HepG2 (cell line): Measurements from ENCODE around the gene KHK. TPM values are rescaled to one million over a fixed set of nuclear protein-coding genes. Genes with fewer than 3 reads are reported as not detected.

Source experiments
- ATAC-seq: fragments of 200-7000 bp; cut with Tn5 transposase; 3 replicates; pipeline ENCODE4 v1.9.1; 2020; ENCODE audit warnings: mild to moderate bottlenecking, moderate library complexity
- BruUV-seq: library from RNA; stranded (reverse); fragments of 400-500 nt; replicated peaks from 2 replicates; lab custom pipeline; 2021; lab: Mats Ljungman, UMichigan
- CTCF ChIA-PET: fragments of 300-600 bp; formaldehyde crosslinking; extraction: SDS; loops from one replicate; lab custom pipeline; 2021; ENCODE audit warnings: low total read pairs, inconsistent platforms, low intra/inter-chr PET ratio; lab: Yijun Ruan, JAX
- POLR2A ChIA-PET: fragments of 350-600 bp; sonication (Branson Sonifier 250); formaldehyde crosslinking; loops from one replicate; lab custom pipeline; 2020; ENCODE audit warnings: antibody characterized with exemption, inconsistent platforms; lab: Yijun Ruan, JAX
- DNase-seq: peaks from one replicate; pipeline ENCODE4 v3.0.0-alpha.2; 2015; ENCODE audit warnings: low spot score
- FAIRE-seq: peaks from 3 replicates; lab custom pipeline; 2011; peaks lifted over from hg19 to GRCh38; lab: Jason Lieb, UNC
- H2AFZ ChIP-seq: one replicate; pipeline ENCODE4 v1.6.1; 2011; ENCODE audit warnings: low read length, inconsistent platforms
- H3K27ac ChIP-seq: fragments of 300-600 bp; 3 replicates; pipeline ENCODE4 v1.8.0; 2011; ENCODE audit warnings: mixed run types, mild to moderate bottlenecking, mixed read lengths, low read length, inconsistent platforms; ENCODE audit not compliant: insufficient read depth; ENCODE audit errors: extremely low read length
- H3K27me3 ChIP-seq, 2 experiments: fragments of 200-600 bp in 1 of 2; 2 replicates in 1 of 2; 3 replicates in 1 of 2; pipeline versions ENCODE4 v1.6.0 to v1.8.0; 2011; ENCODE audit warnings: low read length in 2 of 2, mild to moderate bottlenecking in 2 of 2, moderate library complexity in 2 of 2, inconsistent platforms in 1 of 2; ENCODE audit not compliant: insufficient read depth in 2 of 2, control insufficient read depth in 1 of 2
- H3K36me3 ChIP-seq, 2 experiments: fragments of 200-600 bp in 1 of 2; replicated peaks in 1 of 2; 2 replicates in 1 of 2; 3 replicates in 1 of 2; pipeline versions ENCODE4 v1.5.1 to v1.8.0; 2011; ENCODE audit warnings: low read length in 2 of 2, inconsistent platforms in 1 of 2; ENCODE audit not compliant: insufficient read depth in 2 of 2, control insufficient read depth in 1 of 2
- H3K4me1 ChIP-seq: 2 replicates; pipeline ENCODE4 v1.5.1; 2012; ENCODE audit warnings: low read length, inconsistent platforms; ENCODE audit not compliant: insufficient read depth
- H3K4me2 ChIP-seq: 2 replicates; pipeline ENCODE4 v1.6.0; 2011; ENCODE audit warnings: low read depth, low read length, inconsistent platforms
- H3K4me3 ChIP-seq, 3 experiments: fragments of 200-600 bp in 1 of 3; sonication (generic), shearing (Covaris generic) in 1 of 3; replicated peaks in 1 of 3; 2 replicates each; pipeline ENCODE4 v1.5.1; 2011 to 2016; ENCODE audit warnings: low read length in 3 of 3, inconsistent platforms in 2 of 3, low read depth in 2 of 3, mild to moderate bottlenecking in 2 of 3, control low read depth in 1 of 3, mixed read lengths in 1 of 3; ENCODE audit not compliant: insufficient read depth in 1 of 3
- H3K79me2 ChIP-seq: one replicate; pipeline ENCODE4 v1.6.1; 2011; ENCODE audit warnings: low read length, inconsistent platforms; ENCODE audit not compliant: insufficient read depth
- H3K9ac ChIP-seq: 2 replicates; pipeline ENCODE4 v1.6.0; 2011; ENCODE audit warnings: mild to moderate bottlenecking, low read depth, low read length, inconsistent platforms; ENCODE audit not compliant: insufficient read depth
- H3K9me3 ChIP-seq: 2 replicates; pipeline ENCODE4 v1.5.1; 2012; ENCODE audit warnings: mild to moderate bottlenecking, low read length
- H4K20me1 ChIP-seq: 2 replicates; pipeline ENCODE4 v1.6.0; 2011; ENCODE audit warnings: inconsistent platforms, mild to moderate bottlenecking, low read length, moderate library complexity; ENCODE audit not compliant: insufficient read depth
- ARNTL ChIP-seq: sonication (generic); formaldehyde crosslinking; IDR thresholded peaks from 2 replicates; pipeline ENCODE4 v1.4.0; 2020; ENCODE audit warnings: mild to moderate bottlenecking, missing genetic modification reagents
- FOXC1 ChIP-seq: sonication (generic); formaldehyde crosslinking; IDR thresholded peaks from 2 replicates; pipeline ENCODE4 v1.8.0; 2022; ENCODE audit warnings: mild to moderate bottlenecking, missing genetic modification reagents, borderline replicate concordance
- IRF2 ChIP-seq: IDR thresholded peaks from 2 replicates; pipeline ENCODE4 v1.6.1; 2018; ENCODE audit warnings: missing genetic modification reagents, missing compliant biosample characterization
- PPARG ChIP-seq: conservative IDR thresholded peaks from 2 replicates; pipeline ENCODE4 v1.6.1; 2016; ENCODE audit warnings: missing biosample characterization, missing genetic modification reagents
- REL ChIP-seq: sonication (generic); formaldehyde crosslinking; conservative IDR thresholded peaks from 2 replicates; pipeline ENCODE4 v1.8.0; 2022; ENCODE audit warnings: mild to moderate bottlenecking, missing genetic modification reagents, moderate library complexity
- TEAD3 ChIP-seq: optimal IDR thresholded peaks from 2 replicates; pipeline ENCODE3; 2016; ENCODE audit warnings: borderline replicate concordance
- THAP7 ChIP-seq: sonication (generic); formaldehyde crosslinking; IDR thresholded peaks from 2 replicates; pipeline ENCODE4 v1.8.1; 2023; ENCODE audit warnings: mild to moderate bottlenecking, missing genetic modification reagents
- ZBTB7A ChIP-seq: sonication (generic); formaldehyde crosslinking; IDR thresholded peaks from 2 replicates; pipeline ENCODE4 v1.8.0; 2022; ENCODE audit warnings: mild to moderate bottlenecking, missing genetic modification reagents
- ZNF329 ChIP-seq: sonication (generic); formaldehyde crosslinking; IDR thresholded peaks from 2 replicates; pipeline ENCODE4 v1.9.0; 2021; ENCODE audit warnings: low read depth, mild to moderate bottlenecking, missing genetic modification reagents
- ZNF543 ChIP-seq: sonication (generic); formaldehyde crosslinking; IDR thresholded peaks from 2 replicates; pipeline ENCODE4 v1.4.0; 2020; ENCODE audit warnings: mild to moderate bottlenecking, missing genetic modification reagents
- ZSCAN29 ChIP-seq: sonication (generic); formaldehyde crosslinking; conservative IDR thresholded peaks from 2 replicates; pipeline ENCODE4 v1.4.0; 2020; ENCODE audit warnings: mild to moderate bottlenecking, missing genetic modification reagents
- WGBS: methylation state at CpG from one replicate; pipeline ENCODE4 v1.1.6; 2017; ENCODE audit warnings: low lambda C conversion rate; 5-methylcytosine and 5-hydroxymethylcytosine counted together
- in situ Hi-C: cut with HindIII; loops from 2 replicates; pipeline ENCODE4 v1.10.0; 2017; ENCODE audit warnings: low pct_unique_long_range_greater_than_20kb; ENCODE audit not compliant: extremely low pct_ligation_motif_present
- intact Hi-C: fragments of 100-400 bp; cut with micrococcal nuclease; formaldehyde crosslinking; loops from one replicate; pipeline ENCODE4 v1.10.0; 2022; ENCODE audit not compliant: unreplicated experiment
- polyA plus RNA-seq, 8 experiments: library from polyadenylated mRNA; depleted of rRNA in 3 of 8; stranded (reverse) in 7 of 8; unstranded in 1 of 8; fragments of >200 nt; fragmentation: Illumina TruSeq in 4 of 8; extraction: Trizol in 4 of 8; gene quantifications; 2 replicates each; pipeline versions ENCODE4 v1.2.1 to v1.2.3, GENCODE V29; 2011 to 2016; ENCODE audit warnings: low read depth in 4 of 8, missing spikeins in 1 of 8, mixed read lengths in 1 of 8; ENCODE audit not compliant: insufficient read depth in 1 of 8
- total RNA-seq, 5 experiments: library from RNA; depleted of rRNA; stranded (reverse); fragments of >200 nt; fragmentation: Illumina TruSeq; extraction: Trizol; gene quantifications; 2 replicates each; pipeline ENCODE4 v1.2.3, GENCODE V29; 2016; ENCODE audit warnings: low read depth in 1 of 5
- TF ChIP-seq, protein P1 (sequence below): sonication (generic); formaldehyde crosslinking; IDR thresholded peaks from 2 replicates; pipeline ENCODE4 v1.4.0; 2020; ENCODE audit warnings: mild to moderate bottlenecking, missing genetic modification reagents
- TF ChIP-seq, protein P2 (sequence below): IDR thresholded peaks from 2 replicates; pipeline ENCODE4 v1.6.1; 2016; ENCODE audit warnings: low read depth

Gene KHK
- total and polyA plus RNA-seq, 2 of the 13 experiments (the other 11 are each of a cell fraction or from before 2014, with no cell fraction given), result 40.9 to 99.2 TPM

DNA sequence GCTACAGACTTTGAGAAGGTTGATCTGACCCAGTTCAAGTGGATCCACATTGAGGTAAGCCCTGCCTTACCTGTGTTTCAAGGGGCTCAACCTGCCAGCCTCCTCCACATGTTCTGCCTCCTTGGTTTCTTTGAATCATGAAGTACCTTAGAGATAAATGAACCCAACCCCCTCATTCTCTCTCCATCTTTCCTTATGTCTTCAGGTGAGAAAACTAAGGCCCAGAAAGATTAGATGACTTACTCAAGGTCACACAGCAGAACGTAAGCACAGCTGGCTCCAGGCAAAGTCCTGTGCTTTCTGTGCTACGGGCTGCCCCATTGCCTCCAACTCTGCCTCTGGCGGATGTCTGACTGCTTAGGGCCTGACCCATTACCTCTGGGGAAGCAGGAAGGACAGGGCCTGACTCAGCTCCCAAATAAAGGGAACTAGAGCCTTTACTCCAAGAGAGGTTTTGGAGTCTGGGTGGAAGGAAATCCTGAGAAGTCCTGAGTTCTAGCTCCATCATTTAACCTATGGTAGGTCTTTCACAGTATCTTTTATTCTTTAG is 10.3 kb downstream of the KHK start:
- Histone ChIP-seq H3K4me3 (0 out of 6 replicates have a peak overlapping the region, but pooled peaks of 1 of the 3 experiments have one; percentile 61), H2AFZ (no peak overlapping the region), H3K9me3 (no peaks in the 10 kb centered on the region), H3K27ac (peak overlapping the region; percentile 97), H3K36me3 (peaks cover 4 to 42% of the 10 kb centered on the region in 2 experiments), H3K27me3 (no peaks in the 10 kb centered on the region), H3K4me2 (peak overlapping the region; percentile 96), H4K20me1 (no peaks in the 10 kb centered on the region), H3K9ac (peak overlapping the region; percentile 79; the same call in 1 of the 2 replicates), H3K79me2 (peaks cover 18% of the 10 kb centered on the region), H3K4me1 (peaks cover 53% of the 10 kb centered on the region)
- FAIRE-seq (no peak), ATAC-seq (no peak), DNase-seq (no peak)
- ChIA-PET CTCF (interaction anchor here (1.6 kb wide), 1 partner anchor 183 kb away, joined by 5 read pairs; no protein-coding TSS in a partner anchor), POLR2A (interaction anchor here (0.9 to 4.5 kb wide), 8 partner anchors 10 to 102 kb away, joined by 3 to 40 read pairs (median 8); partner anchors contain the start of genes KHK, OST4 and PREB)
- intact Hi-C loops (loop anchor here (5.0 kb wide), 2 partner anchors 115 to 195 kb away; partner anchors contain the start of genes ATRAID and SLC5A6), in situ Hi-C loops (loop anchor here (5.0 kb wide), 2 partner anchors 100 to 185 kb away; partner anchors contain the start of gene TRIM54)
- WGBS, result 89% methylated on average over 3 of the region's 3 CpGs
- BruUV-seq, result no TSS peak
- TF ChIP-seq REL (CRISPR knock-in tag) (no peak), ARNTL (CRISPR knock-in tag) (0 out of 2 replicates have a peak, but pooled peaks have one; percentile 32), THAP7 (CRISPR knock-in tag) (0 out of 2 replicates have a peak, but pooled peaks have one; percentile 74), TEAD3 (CRISPR knock-in tag) (peak; percentile 55), FOXC1 (CRISPR knock-in tag) (no peak), PPARG (CRISPR knock-in tag) (no peak), ZSCAN29 (CRISPR knock-in tag) (no peak), ZBTB7A (CRISPR knock-in tag) (no peak), IRF2 (CRISPR knock-in tag) (no peak), ZNF329 (no peak), ZNF543 (CRISPR knock-in tag) (no peak)
- TF ChIP-seq, protein P1, sequence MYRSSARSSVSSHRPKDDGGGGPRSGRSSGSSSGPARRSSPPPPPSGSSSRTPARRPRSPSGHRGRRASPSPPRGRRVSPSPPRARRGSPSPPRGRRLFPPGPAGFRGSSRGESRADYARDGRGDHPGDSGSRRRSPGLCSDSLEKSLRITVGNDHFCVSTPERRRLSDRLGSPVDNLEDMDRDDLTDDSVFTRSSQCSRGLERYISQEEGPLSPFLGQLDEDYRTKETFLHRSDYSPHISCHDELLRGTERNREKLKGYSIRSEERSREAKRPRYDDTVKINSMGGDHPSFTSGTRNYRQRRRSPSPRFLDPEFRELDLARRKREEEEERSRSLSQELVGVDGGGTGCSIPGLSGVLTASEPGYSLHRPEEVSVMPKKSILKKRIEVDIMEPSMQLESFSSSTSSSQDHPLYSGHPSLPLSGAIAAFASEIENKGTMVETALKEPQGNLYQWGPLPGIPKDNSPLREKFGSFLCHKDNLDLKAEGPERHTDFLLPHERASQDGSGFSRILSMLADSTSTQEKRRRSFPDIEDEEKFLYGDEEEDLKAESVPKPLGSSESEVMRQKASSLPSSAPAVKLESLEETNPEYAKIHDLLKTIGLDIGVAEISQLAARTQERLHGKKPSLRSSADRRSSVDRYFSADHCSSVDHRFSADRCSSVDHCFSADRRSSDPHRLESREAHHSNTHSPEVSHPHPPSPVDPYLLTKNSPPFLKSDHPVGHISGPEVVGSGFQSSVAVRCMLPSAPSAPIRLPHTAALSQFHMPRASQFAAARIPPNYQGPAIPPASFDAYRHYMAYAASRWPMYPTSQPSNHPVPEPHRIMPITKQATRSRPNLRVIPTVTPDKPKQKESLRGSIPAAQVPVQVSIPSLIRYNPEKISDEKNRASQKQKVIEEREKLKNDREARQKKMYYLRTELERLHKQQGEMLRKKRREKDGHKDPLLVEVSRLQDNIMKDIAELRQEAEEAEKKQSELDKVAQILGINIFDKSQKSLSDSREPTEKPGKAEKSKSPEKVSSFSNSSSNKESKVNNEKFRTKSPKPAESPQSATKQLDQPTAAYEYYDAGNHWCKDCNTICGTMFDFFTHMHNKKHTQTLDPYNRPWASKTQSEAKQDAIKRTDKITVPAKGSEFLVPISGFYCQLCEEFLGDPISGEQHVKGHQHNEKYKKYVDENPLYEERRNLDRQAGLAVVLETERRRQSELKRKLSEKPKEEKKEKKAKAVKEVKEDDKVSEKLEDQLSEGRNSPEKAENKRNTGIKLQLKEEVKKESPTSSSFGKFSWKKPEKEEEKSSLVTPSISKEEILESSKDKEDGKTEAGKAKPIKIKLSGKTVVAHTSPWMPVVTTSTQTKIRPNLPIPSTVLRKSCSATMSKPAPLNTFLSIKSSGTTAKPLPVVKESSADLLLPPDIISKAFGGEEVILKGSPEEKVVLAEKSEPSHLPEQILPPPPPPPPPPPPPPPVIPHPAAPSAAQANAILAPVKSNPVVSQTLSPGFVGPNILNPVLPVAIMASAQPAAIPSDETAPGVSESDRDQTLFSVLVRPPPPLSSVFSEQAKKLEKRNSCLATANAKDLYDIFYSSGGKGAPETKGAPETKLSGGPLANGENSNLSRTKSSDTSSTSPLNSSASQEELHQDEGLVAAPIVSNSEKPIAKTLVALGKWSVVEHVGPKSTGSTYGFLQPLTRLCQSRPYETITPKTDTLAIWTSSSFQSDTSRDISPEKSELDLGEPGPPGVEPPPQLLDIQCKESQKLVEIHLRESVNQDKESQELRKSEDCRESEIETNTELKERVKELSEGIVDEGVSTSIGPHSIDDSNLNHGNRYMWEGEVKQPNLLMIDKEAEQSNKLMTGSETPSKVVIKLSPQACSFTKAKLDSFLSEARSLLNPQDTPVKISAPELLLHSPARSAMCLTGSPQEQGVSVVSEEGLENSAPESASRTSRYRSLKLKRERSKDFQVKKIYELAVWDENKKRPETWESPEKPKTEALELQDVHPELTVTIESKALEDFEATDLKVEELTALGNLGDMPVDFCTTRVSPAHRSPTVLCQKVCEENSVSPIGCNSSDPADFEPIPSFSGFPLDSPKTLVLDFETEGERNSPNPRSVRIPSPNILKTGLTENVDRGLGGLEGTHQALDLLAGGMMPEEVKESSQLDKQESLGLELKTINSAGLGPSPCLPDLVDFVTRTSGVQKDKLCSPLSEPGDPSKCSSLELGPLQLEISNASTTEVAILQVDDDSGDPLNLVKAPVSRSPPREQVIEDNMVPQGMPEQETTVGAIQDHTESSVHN, result no peak
- TF ChIP-seq, protein P2, sequence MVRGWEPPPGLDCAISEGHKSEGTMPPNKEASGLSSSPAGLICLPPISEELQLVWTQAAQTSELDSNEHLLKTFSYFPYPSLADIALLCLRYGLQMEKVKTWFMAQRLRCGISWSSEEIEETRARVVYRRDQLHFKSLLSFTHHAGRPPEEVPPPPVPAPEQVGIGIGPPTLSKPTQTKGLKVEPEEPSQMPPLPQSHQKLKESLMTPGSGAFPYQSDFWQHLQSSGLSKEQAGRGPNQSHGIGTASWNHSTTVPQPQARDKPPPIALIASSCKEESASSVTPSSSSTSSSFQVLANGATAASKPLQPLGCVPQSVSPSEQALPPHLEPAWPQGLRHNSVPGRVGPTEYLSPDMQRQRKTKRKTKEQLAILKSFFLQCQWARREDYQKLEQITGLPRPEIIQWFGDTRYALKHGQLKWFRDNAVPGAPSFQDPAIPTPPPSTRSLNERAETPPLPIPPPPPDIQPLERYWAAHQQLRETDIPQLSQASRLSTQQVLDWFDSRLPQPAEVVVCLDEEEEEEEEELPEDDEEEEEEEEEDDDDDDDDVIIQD (CRISPR knock-in tag), result no peak
